ENCODE measurements around the gene EXO5. TPM values are rescaled to one million over a fixed set of nuclear protein-coding genes. Genes with fewer than 3 reads are reported as not detected.

EXO5 gene
- total RNA-seq, 1 experiment from 2014 or later: 0.57 TPM

DNA sequence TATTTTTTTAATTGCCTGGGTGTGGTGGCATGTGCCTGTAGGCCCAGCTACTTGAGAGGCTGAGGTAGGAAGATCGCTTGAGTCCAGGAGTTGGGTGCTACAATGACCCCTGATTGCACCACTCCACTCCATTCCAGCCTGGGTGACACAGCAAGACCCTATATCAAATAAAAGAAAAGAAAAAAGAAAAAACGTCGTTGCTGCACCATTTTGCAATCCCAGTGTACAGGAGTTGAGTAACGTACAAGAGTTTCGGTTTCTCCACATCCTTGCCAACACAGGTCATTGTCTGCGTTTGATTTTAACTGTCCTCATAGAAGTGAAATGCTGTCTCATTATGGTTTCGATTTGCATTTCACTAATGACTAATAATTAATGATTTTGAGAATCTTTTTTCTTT, 30.8 kb downstream of the EXO5 start (continued):
- no peak for TF ChIP-seq ZNF274 (IDR thresholded peaks at IDR 0.05; ENCODE audit: low read depth, low read length)
- TF ChIP-seq, protein P1, sequence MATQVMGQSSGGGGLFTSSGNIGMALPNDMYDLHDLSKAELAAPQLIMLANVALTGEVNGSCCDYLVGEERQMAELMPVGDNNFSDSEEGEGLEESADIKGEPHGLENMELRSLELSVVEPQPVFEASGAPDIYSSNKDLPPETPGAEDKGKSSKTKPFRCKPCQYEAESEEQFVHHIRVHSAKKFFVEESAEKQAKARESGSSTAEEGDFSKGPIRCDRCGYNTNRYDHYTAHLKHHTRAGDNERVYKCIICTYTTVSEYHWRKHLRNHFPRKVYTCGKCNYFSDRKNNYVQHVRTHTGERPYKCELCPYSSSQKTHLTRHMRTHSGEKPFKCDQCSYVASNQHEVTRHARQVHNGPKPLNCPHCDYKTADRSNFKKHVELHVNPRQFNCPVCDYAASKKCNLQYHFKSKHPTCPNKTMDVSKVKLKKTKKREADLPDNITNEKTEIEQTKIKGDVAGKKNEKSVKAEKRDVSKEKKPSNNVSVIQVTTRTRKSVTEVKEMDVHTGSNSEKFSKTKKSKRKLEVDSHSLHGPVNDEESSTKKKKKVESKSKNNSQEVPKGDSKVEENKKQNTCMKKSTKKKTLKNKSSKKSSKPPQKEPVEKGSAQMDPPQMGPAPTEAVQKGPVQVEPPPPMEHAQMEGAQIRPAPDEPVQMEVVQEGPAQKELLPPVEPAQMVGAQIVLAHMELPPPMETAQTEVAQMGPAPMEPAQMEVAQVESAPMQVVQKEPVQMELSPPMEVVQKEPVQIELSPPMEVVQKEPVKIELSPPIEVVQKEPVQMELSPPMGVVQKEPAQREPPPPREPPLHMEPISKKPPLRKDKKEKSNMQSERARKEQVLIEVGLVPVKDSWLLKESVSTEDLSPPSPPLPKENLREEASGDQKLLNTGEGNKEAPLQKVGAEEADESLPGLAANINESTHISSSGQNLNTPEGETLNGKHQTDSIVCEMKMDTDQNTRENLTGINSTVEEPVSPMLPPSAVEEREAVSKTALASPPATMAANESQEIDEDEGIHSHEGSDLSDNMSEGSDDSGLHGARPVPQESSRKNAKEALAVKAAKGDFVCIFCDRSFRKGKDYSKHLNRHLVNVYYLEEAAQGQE (IDR thresholded peaks at IDR 0.05; ENCODE audit: low read depth): no peak
- TF ChIP-seq EZH2 (IDR thresholded peaks at IDR 0.05): no peak

GRCh38 chr1:40546957-40547356, 38.4 kb downstream of the EXO5 start:
- BruUV-seq (replicated peaks): no TSS peak
- Histone ChIP-seq H3K79me2 (ENCODE audit: insufficient read depth, low read length) (no peaks in the 10 kb centered on the region), H3K9me3 (ENCODE audit: control insufficient read depth in 1 of 2, insufficient read depth in 1 of 2, low read depth in 1 of 2, low read length in 2 of 2) (peaks cover 0 to 9% of the 10 kb centered on the region in 2 experiments; a peak in 1 of 4 replicates), H4K20me1 (ENCODE audit: insufficient read depth) (no peaks in the 10 kb centered on the region), H3K36me3 (ENCODE audit: control insufficient read depth in 1 of 2, insufficient read depth in 2 of 2, low read length in 2 of 2) (peaks cover 0 to 14% of the 10 kb centered on the region in 2 experiments; a peak in 1 of 4 replicates), H2AFZ (ENCODE audit: low read depth, low read length, poor library complexity, severe bottlenecking) (no peak overlapping the region), H3K9ac (ENCODE audit: low read length) (no peak overlapping the region), H3K4me1 (ENCODE audit: control insufficient read depth in 1 of 2, insufficient read depth in 2 of 2, low read length in 2 of 2) (no peaks in the 10 kb centered on the region), H3K27ac (ENCODE audit: low read depth, low read length) (no peak overlapping the region), H3K27me3 (ENCODE audit: insufficient read depth, low read length) (no peaks in the 10 kb centered on the region), H3K4me3 (replicated peaks in 1 of 2; ENCODE audit: low read depth in 1 of 2, low read length in 2 of 2) (no peak overlapping the region), H3K4me2 (ENCODE audit: low read length) (no peak overlapping the region), H3K9me2 (ENCODE audit: insufficient read depth) (no peaks in the 10 kb centered on the region)
- DNase-seq (ENCODE audit: low read depth, low spot score): no peak
- POLR2A ChIA-PET: no interaction called here
- intact Hi-C loops (cut with micrococcal nuclease): no loop called here
- RAD21 ChIA-PET (ENCODE audit: low non-redundant PET in 1 of 2, low total read pairs in 2 of 2, uncharacterized antibody in 2 of 2, unreplicated experiment in 2 of 2): no interaction called here
- CTCF ChIA-PET: no interaction called here
- no peak for ATAC-seq
- TF ChIP-seq EGR1 (IDR thresholded peaks at IDR 0.05; ENCODE audit: low read depth) (no peak), CBX3 (IDR thresholded peaks at IDR 0.05; ENCODE audit: low read depth) (no peak), ATF3 (IDR thresholded peaks at IDR 0.05) (no peak), POLR2A (IDR thresholded peaks at IDR 0.05; ENCODE audit: borderline replicate concordance, extremely low read depth, insufficient read depth, insufficient read length) (no peak), CEBPB (IDR thresholded peaks at IDR 0.05; ENCODE audit: low read depth) (no peak), ZNF274 (IDR thresholded peaks at IDR 0.05; ENCODE audit: low read depth, low read length) (no peak), MAX (IDR thresholded peaks at IDR 0.05) (no peak), TCF7L2 (IDR thresholded peaks at IDR 0.05; ENCODE audit: borderline replicate concordance, extremely low read depth, insufficient read depth, insufficient read length) (no peak), YY1 (IDR thresholded peaks at IDR 0.05; ENCODE audit: extremely low read depth, insufficient replicate concordance, low read depth, low read length) (no peak), ELF1 (IDR thresholded peaks at IDR 0.05; ENCODE audit: borderline replicate concordance, low read depth) (no peak), JUND (IDR thresholded peaks at IDR 0.05) (no peak), SP1 (IDR thresholded peaks at IDR 0.05; ENCODE audit: low read depth) (no peak), EZH2 (IDR thresholded peaks at IDR 0.05) (no peak), FOSL1 (IDR thresholded peaks at IDR 0.05; ENCODE audit: low read depth) (no peak)
- TF ChIP-seq, protein P2, sequence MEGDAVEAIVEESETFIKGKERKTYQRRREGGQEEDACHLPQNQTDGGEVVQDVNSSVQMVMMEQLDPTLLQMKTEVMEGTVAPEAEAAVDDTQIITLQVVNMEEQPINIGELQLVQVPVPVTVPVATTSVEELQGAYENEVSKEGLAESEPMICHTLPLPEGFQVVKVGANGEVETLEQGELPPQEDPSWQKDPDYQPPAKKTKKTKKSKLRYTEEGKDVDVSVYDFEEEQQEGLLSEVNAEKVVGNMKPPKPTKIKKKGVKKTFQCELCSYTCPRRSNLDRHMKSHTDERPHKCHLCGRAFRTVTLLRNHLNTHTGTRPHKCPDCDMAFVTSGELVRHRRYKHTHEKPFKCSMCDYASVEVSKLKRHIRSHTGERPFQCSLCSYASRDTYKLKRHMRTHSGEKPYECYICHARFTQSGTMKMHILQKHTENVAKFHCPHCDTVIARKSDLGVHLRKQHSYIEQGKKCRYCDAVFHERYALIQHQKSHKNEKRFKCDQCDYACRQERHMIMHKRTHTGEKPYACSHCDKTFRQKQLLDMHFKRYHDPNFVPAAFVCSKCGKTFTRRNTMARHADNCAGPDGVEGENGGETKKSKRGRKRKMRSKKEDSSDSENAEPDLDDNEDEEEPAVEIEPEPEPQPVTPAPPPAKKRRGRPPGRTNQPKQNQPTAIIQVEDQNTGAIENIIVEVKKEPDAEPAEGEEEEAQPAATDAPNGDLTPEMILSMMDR (IDR thresholded peaks at IDR 0.05 in 2 of 3, conservative IDR thresholded peaks at IDR 0.05 in 1 of 3; ENCODE audit: borderline replicate concordance in 1 of 3, insufficient read depth in 1 of 3, low read depth in 2 of 3, low read length in 2 of 3): no peak
- TF ChIP-seq, protein P1 (IDR thresholded peaks at IDR 0.05; ENCODE audit: low read depth): no peak

Data from HCT116 (cell line).